ENCODE results near the gene OLFM4. TPM values are rescaled to one million over a fixed set of nuclear protein-coding genes. Genes with fewer than 3 reads are reported as not detected.

The OLFM4 gene
- total and polyA plus RNA-seq, 2 of the 8 experiments (the other 6 are each of a cell fraction or from before 2014, with no cell fraction given): not detected

DNA sequence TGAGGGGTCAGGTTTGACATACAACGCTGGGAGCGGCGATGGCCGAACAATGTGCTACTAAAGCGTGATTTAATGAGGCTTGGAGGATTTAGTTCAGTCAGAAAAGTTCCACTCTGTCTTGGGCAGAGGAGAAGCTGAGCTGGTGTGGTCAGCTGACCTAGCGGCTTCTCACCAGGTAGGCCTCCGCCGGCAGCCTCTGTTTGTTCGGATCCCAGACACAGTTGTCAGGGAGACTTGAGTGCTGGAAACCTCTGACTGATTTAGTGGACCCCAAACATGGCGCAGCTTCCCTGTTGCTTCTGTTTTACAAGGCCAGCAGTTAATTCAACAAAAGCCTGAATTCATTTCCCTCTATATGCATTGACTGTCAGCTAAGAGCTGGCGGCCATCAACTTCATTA, 36.5 kb upstream of the OLFM4 start:
- Histone ChIP-seq H2BK15ac (ENCODE audit: low read length) (no peak overlapping the region), H3K18ac (ENCODE audit: extremely low read depth, low read length) (no peak overlapping the region; the same call in 1 of the 2 replicates), H3K27me3 (replicated peaks in 1 of 4; ENCODE audit: control insufficient read depth in 3 of 4, extremely low read depth in 1 of 4, insufficient read depth in 3 of 4, low read length in 3 of 4) (no peaks in the 10 kb centered on the region), H2BK20ac (ENCODE audit: low read length) (no peak overlapping the region), H4K8ac (ENCODE audit: extremely low read depth, insufficient read depth, low read length) (peak overlapping the region; percentile 53; the same call in 1 of the 2 replicates), H3K79me1 (ENCODE audit: low read depth, low read length) (no peaks in the 10 kb centered on the region), H3K4ac (replicated peaks; ENCODE audit: insufficient read length, low read depth, low read length) (no peak overlapping the region), H2AK5ac (ENCODE audit: low read depth, low read length) (no peak overlapping the region), H3K4me1 (replicated peaks in 1 of 4; ENCODE audit: control insufficient read depth in 3 of 4, insufficient read depth in 4 of 4, low read length in 3 of 4) (peaks cover 0 to 19% (median 7%) of the 10 kb centered on the region in 4 experiments; a peak in 5 of 7 replicates), H3K27ac (ENCODE audit: low read depth, low read length) (no peak overlapping the region), H4K20me1 (replicated peaks in 1 of 2; ENCODE audit: control insufficient read depth in 1 of 2, insufficient read depth in 2 of 2, low read length in 2 of 2) (no peaks in the 10 kb centered on the region), H2BK12ac (ENCODE audit: low read depth, low read length) (no peak overlapping the region), H3K79me2 (ENCODE audit: control insufficient read depth in 1 of 2, insufficient read depth in 2 of 2, low read length in 2 of 2) (no peaks in the 10 kb centered on the region), H3K23me2 (ENCODE audit: low read depth, low read length) (no peaks in the 10 kb centered on the region; the same call in 1 of the 2 replicates), H3K9me3 (ENCODE audit: insufficient read depth in 2 of 2, low read depth in 1 of 2, low read length in 1 of 2) (no peaks in the 10 kb centered on the region), H3K4me3 (ENCODE audit: extremely low read depth in 1 of 4, insufficient read depth in 2 of 4, low read depth in 3 of 4, low read length in 4 of 4) (no peak overlapping the region), H3K56ac (replicated peaks; ENCODE audit: insufficient read length, low read depth, low read length) (no peak overlapping the region), H3K36me3 (ENCODE audit: control insufficient read depth in 2 of 4, insufficient read depth in 4 of 4, low read length in 3 of 4) (no peaks in the 10 kb centered on the region), H2BK120ac (replicated peaks; ENCODE audit: low read depth, low read length) (no peak overlapping the region), H3K23ac (ENCODE audit: insufficient read length) (no peak overlapping the region), H2AFZ (ENCODE audit: low read length) (peak overlapping the region; percentile 73; the same call in 1 of the 2 replicates), H2BK5ac (ENCODE audit: low read depth, low read length) (no peak overlapping the region), H3K4me2 (ENCODE audit: insufficient read depth in 1 of 2, low read depth in 2 of 2, low read length in 2 of 2) (no peak overlapping the region), H3K14ac (ENCODE audit: insufficient read length) (no peak overlapping the region), H3K9ac (replicated peaks in 1 of 4; ENCODE audit: extremely low read depth in 1 of 4, low read depth in 3 of 4, low read length in 3 of 4) (no peak overlapping the region), H4K91ac (replicated peaks; ENCODE audit: insufficient read length, low read length) (no peak overlapping the region), H4K5ac (ENCODE audit: insufficient read length, low read depth, low read length) (no peak overlapping the region)
- no peak for FAIRE-seq
- WGBS, 2 experiments (ENCODE audit: extremely low coverage in 1 of 2, insufficient coverage in 1 of 2, insufficient read length in 1 of 2, insufficient replicate concordance in 2 of 2, low coverage in 1 of 2, low lambda C conversion rate in 2 of 2, missing lambda C conversion rate in 1 of 2): 94% methylated on average over 11 of the region's 11 CpGs; no CpG with 5 or more reads in 1 of the 2 experiments
- ChIA-PET POLR2A (ENCODE audit: partially characterized antibody) (no interaction called here), CTCF (ENCODE audit: partially characterized antibody) (interaction anchor here (0.6 to 4.7 kb wide), 4 partner anchors 24 to 160 kb away, joined by 3 to 21 read pairs (median 4); partner anchors contain the start of gene PCDH8)
- DNase-seq (ENCODE audit: low read depth in 1 of 2, low spot score in 2 of 2): no peak
- TF ChIP-seq ZNF274 (IDR thresholded peaks at IDR 0.05; ENCODE audit: borderline replicate concordance, extremely low read depth, low read length): no peak
- TF ChIP-seq CHD1 (IDR thresholded peaks at IDR 0.05; ENCODE audit: low read depth, low read length): no peak
- TF ChIP-seq YY1 (IDR thresholded peaks at IDR 0.05; ENCODE audit: low read depth, low read length): no peak
- no peak for TF ChIP-seq SUZ12 (IDR thresholded peaks at IDR 0.05; ENCODE audit: low read length)
- TF ChIP-seq, protein P1, sequence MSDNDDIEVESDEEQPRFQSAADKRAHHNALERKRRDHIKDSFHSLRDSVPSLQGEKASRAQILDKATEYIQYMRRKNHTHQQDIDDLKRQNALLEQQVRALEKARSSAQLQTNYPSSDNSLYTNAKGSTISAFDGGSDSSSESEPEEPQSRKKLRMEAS (IDR thresholded peaks at IDR 0.05): no peak
- TF ChIP-seq FOSL1 (IDR thresholded peaks at IDR 0.05; ENCODE audit: insufficient read depth, low read depth, low read length): no peak
- TF ChIP-seq BCL11A (IDR thresholded peaks at IDR 0.05; ENCODE audit: low read depth in 2 of 2, low read length in 2 of 2): no peak
- TF ChIP-seq TAF7 (optimal IDR thresholded peaks at IDR 0.05; ENCODE audit: borderline replicate concordance, low read depth, low read length): no peak
- TF ChIP-seq KDM4A (IDR thresholded peaks at IDR 0.05; ENCODE audit: low read depth, low read length, severe bottlenecking): no peak
- no peak for TF ChIP-seq BACH1 (IDR thresholded peaks at IDR 0.05; ENCODE audit: low read length)
- no peak for TF ChIP-seq EZH2 (IDR thresholded peaks at IDR 0.05; ENCODE audit: low read depth, low read length, severe bottlenecking)
- TF ChIP-seq, protein P2, sequence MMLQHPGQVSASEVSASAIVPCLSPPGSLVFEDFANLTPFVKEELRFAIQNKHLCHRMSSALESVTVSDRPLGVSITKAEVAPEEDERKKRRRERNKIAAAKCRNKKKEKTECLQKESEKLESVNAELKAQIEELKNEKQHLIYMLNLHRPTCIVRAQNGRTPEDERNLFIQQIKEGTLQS (IDR thresholded peaks at IDR 0.05; ENCODE audit: insufficient read depth, low read depth, low read length): no peak
- TF ChIP-seq EGR1 (IDR thresholded peaks at IDR 0.05; ENCODE audit: borderline replicate concordance, low read depth, low read length): no peak
